GM12874 (cell line): Measurements from ENCODE around the gene SLC1A2.
A peak's percentile ranks its signal among the peaks of the same experiment; 100 is the strongest.

ENCODE experiments used
- CTCF ChIP-seq: IDR thresholded peaks from 2 replicates; pipeline ENCODE4 v1.5.1; 2011; ENCODE audit warnings: low read depth, mild to moderate bottlenecking, control low read depth, low read length, moderate library complexity; ENCODE audit not compliant: insufficient read depth

Gene SLC1A2

GRCh38 chr11:35394941-35395340 lies 24.4 kb downstream of the SLC1A2 start:
- no peak for TF ChIP-seq CTCF

GRCh38 chr11:35393098-35393497 lies 26.3 kb downstream of the SLC1A2 start:
- no peak for TF ChIP-seq CTCF

GRCh38 chr11:35391922-35392688 lies 27.3 kb downstream of the SLC1A2 start:
- TF ChIP-seq CTCF = peak; percentile 80

- TF ChIP-seq CTCF = no peak
Measured at GRCh38 chr11:35390737-35391682, 28.3 kb downstream of the SLC1A2 start.

- no peak for TF ChIP-seq CTCF
Measured at GRCh38 chr11:35389897-35390465, 29.4 kb downstream of the SLC1A2 start.

GRCh38 chr11:35389112-35389511 lies 30.2 kb downstream of the SLC1A2 start:
- TF ChIP-seq CTCF = no peak

- no peak for TF ChIP-seq CTCF
Measured at GRCh38 chr11:35388061-35388460, 31.3 kb downstream of the SLC1A2 start.
